OCI-M1 (cell line): ENCODE measurements around the gene SNORC.

ENCODE experiments used
- DNase-seq: peaks from one replicate; lab custom pipeline; 2025; lab: John Stamatoyannopoulos, UW

Gene SNORC

DNA sequence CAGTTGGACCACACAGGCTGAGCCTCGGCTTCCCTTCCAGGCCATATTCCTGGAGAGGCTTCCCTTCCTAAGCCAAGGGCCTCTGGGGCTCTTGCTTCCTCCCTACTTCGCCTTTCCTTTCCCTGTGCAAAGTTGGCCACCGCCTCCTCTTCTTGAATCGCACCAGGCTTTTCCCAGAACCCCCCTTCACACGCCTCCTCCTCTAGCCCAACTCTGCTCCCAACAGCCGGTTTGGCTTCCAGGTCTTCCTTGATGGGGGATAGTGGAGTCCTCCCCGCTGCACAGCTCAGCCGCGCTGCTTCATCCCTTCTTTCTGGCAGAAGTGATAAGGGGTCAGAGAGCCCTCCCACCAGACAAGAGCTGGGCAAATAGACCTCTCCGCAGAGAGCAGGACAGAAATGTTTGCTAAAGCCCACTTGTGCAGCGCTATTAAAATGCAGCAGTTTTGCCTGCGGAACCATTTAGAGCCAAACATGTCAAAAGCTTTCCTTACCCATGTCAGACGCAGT, 56.4 kb downstream of the SNORC start:
- DNase-seq: no peak

DNA sequence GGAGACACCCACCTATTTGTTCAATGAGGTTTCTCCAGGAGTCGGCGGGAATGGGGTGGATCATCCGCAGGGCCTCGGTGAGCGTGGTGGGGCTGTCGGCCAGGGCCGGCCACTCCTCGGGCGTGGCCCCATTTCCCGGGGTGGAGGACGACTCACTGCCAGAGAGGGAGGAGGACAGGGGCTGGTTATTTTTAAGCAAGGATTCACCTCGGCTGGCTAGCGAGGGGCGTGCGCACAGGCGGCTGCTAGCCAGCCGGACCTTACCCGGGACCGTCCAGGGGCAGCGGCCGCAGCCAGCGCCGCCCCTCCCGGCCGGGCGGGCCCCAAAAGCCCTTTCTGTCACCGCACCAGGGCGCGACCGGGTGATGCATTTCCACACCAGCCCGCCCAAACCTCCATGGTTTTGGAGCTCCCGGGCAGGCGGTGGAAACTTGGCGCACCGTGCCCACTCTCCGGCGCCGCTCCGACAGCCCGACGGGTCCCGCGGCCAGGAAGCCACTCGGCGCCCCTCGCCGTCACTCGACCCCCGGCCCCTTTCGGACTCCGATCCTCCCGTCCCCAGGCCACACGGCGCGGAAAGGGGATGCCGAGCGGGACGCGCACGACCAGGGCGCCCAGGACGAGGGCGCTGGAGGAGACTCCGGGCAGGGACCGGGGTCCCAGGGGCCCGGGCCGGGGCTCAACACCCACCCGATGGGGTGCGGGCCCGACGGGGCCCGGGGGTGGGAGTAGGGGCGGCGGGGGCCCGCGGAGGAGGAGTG, 57.1 kb downstream of the SNORC start:
- no peak for DNase-seq

DNA sequence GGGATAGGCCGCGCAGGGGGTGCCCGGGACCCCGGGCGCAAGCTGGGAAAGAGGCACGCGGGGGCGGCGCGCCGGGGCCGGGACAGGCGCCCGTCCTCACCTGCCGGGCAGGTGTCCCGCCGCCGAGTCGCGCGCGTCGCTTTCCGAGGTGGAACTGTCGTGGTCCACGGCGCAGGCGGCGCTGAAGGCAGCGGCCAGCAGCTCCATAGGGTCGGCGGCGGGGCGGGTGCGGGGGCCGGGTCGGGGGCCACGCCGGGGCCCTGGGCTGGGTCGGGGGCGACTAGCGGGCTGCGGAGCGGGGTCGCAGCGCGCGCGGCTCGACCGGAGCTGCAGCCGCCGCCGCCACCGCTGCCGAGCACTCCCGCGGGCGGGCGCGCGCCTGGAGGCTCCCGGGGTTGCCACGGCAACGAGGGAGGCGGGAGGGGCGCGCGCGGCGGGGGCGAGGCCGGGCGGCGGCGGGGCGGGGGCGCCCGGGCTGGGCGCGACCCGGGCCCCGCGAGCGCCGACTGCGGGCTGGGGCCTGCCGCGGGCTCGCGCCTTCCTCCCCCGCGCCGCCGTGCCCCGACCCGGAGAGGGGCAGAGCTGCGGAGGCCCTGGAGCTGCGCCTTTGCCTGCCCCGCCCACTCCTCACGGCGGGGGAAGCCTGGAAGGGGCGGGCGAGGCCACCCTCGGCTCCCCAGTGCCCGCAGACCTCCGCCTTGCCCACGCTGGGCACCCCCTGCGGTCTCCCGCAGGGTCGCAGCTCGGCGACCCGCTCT, 57.9 kb downstream of the SNORC start:
- DNase-seq: no peak
